HG03196 (cell line): ENCODE measurements around the gene KLC3.

Source experiments
- ATAC-seq: cut with Tn5 transposase; IDR thresholded peaks from one replicate; pipeline ENCODE4 v1.9.1; 2021; ENCODE audit not compliant: unreplicated experiment

Gene KLC3

DNA sequence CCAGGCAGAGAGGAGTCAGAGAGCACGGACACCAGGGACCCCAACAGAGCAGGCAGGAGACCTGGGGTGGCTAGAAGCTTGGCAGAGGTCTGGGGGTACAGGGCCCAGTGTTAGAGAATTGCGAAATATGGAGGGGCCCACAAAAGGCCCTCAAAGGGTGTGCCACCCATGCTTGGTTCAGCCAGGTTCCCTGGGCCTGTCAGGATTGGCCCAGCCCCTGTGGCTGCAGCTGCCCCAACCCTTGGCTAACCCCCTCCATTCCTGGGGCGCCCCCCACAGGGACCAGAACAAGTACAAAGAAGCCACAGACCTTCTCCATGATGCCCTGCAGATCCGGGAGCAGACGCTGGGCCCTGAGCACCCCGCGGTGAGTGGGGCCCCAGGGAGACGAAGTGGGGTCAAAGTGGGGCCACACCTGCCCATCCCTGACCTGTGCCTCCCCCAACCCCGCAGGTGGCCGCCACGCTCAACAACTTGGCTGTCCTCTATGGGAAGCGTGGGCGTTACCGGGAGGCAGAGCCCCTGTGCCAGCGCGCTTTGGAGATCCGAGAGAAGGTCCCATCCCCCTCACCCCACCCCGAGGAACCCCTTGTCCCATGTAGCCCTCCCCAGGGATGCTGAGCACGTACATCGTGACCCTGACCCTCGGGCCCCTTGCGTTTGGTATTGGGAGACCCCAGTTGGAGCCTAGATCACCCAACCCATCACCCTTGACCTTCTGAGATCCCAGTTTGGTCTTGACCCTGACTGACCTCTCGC, 8.0 kb downstream of the KLC3 start:
- ATAC-seq = no peak

DNA sequence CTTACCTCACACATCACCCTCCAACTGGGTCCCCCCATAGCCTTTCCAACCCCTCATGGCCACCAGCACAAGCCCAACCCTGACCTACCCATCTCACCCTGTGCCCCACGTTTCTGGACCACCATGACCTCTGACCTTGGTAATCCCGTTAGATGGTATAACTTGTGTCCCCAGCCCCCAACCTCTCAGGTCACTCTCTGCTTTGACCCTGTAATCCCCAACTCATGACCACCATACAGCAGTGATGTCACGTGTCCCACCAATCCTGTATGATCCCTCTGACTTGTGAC, 8.5 kb downstream of the KLC3 start:
- no peak for ATAC-seq

DNA sequence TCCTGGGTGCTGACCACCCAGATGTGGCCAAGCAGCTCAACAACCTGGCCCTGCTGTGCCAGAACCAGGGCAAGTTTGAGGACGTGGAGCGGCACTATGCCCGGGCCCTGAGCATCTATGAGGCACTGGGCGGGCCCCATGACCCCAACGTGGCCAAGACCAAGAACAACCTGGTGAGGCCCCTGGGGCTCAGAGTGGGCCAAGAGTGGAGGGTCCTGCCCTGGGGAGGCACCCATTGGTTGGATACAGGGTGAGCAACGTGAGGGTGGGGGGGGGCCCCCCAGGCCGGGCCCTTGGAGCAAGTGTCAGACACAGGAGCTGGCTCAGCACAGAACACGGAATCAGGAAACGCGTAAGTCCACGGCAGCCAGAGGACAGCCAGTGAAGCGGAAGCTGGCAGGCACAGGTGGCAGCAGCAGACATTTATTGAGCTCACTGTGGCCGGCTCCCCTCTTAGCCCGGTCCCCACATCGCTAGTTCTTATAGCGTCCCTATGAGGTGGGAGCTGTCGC, 8.9 kb downstream of the KLC3 start:
- no peak for ATAC-seq

DNA sequence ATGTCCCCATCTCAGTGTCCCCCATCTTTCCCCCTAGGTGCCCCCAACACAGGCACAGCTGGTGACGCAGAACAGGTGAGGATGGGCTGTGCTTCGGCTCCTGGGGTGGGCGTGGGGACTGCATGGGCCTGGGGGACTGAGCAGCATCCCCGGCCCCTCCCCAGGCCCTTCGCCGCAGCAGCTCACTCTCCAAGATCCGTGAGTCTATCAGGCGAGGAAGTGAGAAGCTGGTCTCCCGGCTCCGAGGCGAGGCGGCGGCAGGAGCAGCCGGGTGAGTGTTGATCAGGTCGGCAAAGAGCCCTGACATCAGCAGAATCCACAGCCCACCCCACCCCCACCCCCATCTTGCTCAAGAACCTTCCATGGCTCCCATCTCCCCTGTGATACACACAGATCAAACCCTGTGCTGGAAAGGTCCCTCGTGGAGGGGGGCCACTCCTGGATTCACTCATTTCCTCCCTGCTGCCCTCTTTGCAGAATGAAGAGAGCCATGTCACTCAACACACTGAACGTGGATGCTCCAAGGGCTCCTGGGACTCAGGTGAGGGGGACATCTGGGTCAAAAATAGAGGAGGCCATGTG, 10.0 kb downstream of the KLC3 start:
- ATAC-seq = no peak

DNA sequence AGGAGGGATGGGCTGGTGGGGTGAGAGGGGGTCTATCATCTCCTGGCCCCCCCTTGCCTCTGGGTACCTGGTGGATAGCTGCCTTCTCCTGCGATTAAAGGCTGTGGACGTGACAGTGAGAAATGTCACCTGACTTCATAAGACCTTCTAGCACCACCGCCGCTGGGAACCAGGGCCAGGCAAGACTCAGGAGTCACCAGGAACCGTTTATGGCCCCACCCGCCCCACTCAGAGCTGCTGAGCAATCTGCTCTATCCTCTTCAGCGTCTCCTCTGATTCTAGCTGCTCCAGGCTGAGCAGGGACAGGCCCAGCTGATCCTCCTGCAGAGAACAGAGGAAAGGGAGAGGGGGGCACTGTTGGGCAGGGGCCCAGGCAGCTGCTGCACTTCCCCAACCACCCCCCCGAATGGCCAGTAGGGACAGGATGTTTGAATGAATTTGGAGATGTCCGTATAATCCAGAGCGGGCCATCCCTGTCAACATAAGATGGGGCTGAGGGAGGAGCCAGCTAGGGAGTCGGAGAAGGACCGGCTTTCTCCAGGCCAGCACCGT, 10.9 kb downstream of the KLC3 start:
- no peak for ATAC-seq

DNA sequence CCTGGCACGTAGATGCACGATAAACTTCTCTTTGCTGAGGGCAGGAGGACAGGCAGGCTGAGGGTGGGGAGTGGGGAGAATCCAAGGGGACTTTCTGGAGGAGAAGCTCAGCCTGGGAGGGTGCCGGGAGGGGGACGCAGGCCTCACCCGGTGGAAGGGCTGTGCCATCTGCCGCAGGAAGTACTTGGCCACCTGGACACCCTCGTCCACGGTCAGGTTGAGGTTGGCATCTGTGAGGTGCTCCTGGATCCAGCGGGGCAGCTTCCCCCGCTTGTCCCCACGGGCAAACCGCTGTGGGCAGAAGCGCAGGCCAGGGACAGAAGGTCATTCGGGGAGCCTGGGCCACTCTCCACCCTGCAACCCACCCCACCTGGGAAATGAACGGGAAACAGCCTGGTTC, 11.5 kb downstream of the KLC3 start:
- ATAC-seq = no peak

DNA sequence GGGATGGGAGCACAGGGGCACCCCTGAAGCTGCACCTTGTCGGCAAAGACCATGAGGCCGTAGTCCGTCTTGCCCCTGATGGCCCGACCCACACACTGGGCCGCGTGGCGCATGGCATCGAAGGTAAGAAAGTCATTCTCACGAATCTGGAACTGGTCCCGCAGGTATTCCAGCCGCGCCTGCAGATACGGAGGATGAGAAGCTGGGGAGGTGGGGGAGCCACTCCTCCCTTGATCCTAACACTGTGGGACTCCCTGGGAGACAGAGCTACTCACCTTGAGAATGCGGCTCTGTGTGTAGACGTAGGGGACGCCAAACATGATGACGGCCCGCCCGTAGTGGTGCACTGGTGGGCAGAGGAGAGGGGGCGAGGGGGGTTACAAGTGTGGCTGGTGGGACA, 11.9 kb downstream of the KLC3 start:
- no peak for ATAC-seq

DNA sequence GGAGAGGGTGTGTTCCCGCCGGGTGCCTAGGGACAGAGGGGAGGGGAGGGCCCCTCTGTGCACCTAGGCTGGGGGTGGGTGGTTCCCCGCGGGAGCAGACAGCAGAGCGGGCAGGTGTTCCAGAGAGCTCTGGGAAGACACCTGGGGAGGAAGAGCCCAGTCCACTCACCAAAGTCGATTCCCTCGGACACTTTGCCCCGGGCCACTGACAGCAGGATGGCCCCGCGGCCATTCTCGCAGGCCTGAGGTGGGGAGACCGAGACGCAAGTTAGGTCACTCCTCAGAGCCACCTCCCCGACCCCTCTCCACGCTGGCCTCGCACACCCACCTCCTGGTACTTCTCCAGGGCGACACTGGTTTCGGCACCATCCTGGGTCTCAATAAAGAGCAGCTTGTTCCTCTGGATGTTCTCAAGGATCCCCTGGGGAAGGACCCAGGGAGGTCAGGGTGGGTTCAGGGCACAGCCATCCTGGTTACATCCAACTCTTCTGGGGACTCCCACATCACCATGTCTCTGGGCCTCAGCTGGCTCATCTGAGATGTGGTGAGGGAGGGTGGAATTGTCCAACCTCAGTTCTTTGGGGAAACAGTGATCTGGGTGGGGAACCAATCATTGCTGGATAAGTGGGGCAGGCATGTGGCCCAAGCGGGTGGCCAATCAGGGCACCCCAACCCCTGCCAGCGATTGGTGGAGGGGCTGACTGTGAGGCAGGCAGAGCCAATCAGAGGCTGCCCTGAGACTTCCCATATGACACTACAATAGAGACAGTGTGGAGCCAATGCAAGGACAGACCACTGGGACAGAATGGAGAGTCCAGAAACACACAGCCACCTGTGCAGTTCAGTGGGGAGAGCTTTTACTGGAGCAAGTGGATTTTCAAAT, 12.6 kb downstream of the KLC3 start:
- ATAC-seq = no peak

DNA sequence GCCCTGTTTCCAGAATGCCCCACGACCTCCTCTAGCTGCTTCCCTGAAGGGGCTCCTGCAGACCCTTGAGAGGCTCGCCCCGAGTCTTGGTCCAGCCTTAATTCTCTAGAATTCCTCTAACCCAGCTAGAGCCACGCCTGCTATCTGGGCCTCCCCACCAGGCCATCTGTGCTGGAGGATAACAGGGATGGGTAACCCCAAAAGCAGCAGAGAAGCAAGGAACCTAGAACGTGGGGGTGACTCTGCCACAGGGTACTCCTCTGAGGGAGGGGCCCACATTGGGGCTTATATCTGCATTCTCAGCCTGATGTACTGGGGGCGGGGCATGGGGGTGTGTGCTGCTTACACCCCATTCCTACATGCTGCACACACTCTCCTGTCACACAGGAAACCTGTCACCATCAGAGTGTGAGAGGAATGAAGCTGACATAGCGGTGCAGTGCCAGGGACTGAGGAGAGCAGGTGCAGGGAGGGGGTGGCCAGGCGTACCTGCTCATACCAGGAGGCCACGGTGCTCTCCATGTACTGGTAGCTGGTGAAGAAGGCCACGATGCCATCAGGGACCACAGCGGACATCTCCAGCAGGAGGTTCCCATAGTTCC, 13.8 kb downstream of the KLC3 start:
- no peak for ATAC-seq

DNA sequence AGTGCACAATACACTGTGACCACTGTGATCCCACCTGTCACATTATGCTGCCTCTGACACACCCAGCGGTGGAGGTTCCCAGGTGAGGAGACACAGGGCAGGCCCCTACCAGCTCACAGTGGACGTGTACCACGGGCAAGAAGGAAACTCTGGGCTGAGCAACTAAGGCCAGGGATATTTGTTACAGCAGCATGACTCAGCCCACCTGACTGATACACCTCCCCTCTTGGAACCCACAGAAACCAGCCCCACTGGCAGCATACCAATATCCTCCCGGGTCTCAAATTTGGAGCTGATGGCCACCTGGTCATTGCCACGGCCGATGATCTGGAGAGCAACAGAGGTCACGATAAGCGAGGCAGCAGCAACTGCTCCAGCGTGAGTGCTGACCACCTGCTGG, 14.9 kb downstream of the KLC3 start:
- no peak for ATAC-seq

DNA sequence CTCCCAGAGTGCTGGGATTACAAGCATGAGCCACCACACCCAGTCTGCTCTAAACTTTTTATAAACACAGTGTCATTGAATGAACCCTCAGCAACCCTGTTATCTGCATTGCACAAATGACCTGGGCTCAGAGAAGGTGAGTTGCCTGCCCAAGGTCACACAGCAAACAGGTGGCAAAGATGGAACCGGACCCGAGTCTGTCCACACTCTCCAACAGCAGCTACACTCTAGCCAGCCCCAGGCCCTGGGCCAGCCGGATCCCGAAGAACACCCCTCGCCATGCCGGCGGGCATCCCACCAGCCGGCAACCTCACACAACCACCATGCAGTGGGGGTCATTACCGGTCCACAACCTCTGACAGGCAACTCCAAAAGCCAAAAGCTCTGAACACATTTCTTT, 15.4 kb downstream of the KLC3 start:
- ATAC-seq = no peak

DNA sequence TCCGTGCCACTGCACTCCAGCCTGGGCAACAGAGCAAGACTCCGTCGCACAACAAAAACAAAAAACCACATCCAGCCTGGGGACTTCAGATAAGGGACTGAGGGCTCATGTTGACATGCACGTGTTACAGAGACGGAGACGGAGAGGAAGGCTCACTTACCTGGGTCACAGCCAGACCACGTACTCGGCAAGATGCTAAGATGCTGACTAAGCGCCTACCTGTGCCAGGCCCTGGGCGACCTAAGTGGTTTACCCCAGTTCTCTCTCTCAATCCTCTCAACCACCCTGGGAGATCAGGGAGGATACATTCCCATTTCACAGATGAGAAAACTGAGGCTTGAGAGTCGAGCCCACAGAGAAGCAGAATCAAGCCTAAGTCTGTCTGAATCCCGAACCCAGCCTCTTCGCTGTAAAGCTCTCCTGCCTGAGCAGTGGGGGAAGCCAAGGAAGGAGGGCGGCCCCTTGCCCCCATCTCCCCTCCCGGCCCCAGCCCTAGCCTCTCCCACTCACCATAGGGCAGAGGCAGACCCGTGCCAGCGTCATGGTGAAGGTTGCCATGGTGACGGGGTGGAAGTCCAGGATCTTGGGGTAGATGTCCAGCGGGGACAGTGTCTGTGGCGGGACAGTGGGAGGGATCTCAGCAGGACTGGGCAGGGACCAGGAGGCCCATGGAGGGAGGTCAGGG, 16.4 kb downstream of the KLC3 start:
- no peak for ATAC-seq

DNA sequence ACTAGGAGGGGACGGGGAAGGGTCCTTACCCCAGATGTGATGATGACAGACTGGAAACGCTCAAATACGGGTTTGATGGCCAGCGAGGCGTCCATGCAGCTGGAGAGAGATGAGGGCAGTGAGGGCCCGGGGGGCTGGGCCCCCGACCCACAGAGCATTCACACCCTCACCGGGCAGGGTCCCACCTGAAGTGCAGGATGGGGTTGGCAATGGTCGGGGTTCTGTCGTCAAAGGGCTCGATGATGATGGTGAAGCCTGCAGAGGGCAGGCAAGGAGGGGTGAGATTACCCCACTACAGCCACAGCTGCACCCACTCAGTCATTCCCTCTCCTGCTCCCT, 16.9 kb downstream of the KLC3 start:
- no peak for ATAC-seq

DNA sequence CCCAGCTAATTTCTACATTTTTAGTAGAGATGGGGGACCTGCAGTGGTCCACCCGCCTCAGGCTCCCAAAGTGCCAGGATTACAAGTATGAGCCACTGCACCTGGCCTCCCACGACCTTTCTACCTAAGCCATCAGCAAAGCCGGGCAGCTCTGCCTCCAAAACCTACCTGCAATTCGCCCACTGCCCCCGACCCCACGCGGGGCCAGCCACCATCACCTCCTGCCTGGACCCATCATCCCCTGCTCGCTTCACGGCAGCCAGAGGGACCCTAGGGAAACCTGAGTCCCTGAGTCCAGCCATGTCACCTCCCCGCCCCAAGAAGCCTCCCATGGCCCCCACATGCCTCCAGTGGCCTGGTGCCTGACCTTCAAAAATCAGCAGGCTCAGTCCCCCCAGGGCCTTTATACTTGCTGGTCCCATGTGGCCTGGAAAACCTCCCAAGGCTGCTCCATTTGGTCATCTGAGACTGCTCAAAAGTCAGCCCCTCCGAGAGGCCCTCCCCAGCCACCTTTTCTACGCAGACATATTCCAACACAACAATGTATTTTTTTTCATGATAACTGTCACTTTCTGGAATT, 17.8 kb downstream of the KLC3 start:
- no peak for ATAC-seq

DNA sequence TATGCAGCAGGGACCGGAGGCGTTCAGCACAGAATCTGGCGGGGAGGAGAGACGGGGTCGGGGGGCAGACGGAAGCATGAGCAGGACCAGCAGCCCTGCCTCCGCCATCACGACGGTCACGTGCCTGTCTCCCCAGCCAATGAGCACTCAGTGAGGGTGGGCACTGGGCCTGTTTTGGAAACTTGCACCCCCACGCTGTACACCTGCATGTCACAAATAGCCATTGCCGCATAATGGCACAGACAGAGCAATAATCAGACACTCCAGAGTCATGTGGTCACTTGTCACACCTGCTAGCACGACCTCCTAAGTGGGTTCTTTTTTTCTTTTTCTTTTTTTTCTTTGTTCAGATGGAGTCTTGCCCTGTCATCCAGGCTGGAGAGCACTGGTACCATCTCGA, 21.1 kb downstream of the KLC3 start:
- no peak for ATAC-seq

DNA sequence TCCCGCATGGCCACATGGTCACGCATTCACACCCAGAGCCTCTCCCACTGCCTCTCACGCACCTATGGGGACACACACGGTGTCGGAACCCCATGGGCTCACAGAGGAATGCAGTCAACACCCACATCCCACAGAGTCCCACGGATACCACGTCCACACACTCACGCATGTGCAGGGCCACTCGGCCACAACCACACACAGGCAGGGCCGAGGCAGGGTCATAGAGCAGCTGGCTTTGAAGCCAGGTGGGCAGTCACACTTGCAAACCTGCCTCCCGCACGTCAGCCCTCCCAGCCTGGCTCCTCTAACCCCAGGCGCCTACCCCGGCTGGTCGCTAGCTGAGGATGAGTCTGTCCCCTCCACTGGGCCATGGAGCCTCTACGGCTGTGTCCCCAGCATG, 21.7 kb downstream of the KLC3 start:
- no peak for ATAC-seq

DNA sequence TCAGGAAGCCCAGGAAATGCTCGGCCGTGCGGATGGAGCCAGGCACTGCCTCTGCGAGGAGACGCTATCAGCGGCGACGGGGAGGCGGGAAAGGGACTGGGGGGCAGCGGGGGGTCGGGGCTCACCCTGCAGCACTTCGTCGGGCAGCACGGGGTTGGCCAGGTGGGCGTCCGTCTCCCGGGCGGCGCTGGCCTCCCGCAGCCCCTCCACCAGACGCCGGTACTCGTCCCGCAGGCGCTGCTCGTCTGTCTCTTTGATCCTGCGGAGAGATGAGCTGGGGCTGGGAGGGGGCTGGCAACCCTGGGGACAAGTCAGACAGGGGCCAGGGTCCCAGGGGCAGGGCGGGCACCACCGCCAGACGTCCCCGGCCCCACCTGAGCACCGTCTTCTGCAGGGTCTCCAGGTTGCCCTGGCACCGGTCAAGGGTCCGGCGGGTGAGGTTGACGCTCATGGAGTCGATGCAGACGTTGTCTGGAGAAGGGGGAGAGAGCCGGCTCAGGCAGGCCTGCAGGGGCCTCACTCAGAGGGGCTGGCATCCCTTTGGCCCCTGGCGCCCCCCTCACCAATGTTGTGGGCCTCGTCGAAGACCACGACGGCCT, 23.4 kb downstream of the KLC3 start:
- no peak for ATAC-seq

DNA sequence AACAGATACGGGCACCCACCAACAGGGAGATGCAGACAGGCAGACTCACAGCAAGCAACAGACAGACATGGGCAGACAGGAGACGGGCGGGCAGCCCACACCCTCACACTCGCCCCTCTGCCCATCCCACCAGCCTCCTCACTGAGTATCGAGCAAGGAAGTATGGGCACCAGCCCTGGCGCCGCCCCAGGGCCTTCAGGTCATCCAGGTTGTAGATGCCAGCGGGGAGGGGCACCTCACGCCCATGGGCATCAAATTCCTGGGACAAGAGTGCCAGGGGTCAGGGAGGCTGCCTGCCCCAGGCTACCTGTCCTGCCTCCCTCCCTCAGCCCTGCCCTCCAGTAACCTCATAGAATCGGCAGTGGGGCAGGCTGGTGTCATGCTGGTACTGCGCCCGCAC, 24.1 kb downstream of the KLC3 start:
- no peak for ATAC-seq

DNA sequence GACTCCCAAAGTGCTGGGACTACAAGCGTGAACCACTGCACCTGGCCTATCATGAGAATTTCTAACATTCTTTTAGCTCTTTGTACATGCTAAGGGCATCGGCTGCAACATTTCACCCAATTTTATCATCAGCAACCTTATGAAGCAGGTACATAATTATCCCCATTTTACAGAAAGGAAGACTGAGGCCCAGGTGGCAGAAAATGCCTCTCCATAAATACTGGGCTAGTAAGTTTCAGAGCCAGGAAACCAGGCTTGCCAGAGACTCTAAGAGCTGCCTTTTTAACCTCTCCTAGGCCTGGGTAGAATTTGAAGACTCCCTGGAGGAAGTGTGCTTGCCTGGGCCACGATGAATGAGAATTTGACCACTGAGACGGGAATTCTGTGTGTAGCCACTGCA, 27.6 kb downstream of the KLC3 start:
- ATAC-seq = no peak

DNA sequence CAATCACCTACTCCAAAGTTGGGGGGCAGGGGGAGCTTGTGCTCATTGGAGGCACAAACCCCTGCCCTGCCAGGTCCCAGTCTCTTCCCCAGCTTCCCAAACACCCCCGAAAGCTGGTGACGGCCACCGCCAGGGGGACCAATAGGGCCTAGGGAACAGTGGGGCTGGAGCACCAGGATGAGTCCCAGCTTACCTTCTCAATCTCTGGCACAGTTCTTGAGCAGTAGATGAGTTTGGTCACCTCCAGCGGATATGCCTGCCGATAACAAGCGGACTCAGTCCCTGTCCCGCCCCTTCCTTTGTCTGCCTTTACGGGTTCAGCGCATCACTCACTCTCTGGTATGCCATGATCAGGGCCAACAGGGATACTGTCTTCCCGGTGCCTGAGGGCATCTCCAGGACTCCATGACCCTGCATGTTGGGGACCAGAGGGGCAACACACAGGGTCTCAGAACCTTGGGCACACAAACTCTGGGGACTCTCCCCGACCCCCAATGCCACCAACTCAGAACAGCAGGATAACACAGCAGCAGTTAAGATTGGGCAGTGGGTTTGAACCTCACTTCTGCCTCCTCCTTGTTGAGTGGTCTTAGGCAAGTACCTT, 28.3 kb downstream of the KLC3 start:
- ATAC-seq = no peak
